Hippocampal formation (tissue), 2 donors: Measurements from ENCODE around the gene AMN1.
"Not testable (repeated sequence)": the region's sequence is repeated elsewhere in the genome, so short reads cannot be mapped to it uniquely, and the experiment has no call there.

ENCODE experiments used
- DNase-seq, 2 donors: peaks; one replicate each; lab custom pipeline; 2025; lab: John Stamatoyannopoulos, UW

The AMN1 gene

GRCh38 chr12:31685801-31686200 lies 43.0 kb downstream of the AMN1 start:
- no peak for DNase-seq

GRCh38 chr12:31682136-31682962 lies 46.5 kb downstream of the AMN1 start:
- no peak for DNase-seq

GRCh38 chr12:31672521-31672920 lies 56.3 kb downstream of the AMN1 start:
- DNase-seq, result no peak

DNA sequence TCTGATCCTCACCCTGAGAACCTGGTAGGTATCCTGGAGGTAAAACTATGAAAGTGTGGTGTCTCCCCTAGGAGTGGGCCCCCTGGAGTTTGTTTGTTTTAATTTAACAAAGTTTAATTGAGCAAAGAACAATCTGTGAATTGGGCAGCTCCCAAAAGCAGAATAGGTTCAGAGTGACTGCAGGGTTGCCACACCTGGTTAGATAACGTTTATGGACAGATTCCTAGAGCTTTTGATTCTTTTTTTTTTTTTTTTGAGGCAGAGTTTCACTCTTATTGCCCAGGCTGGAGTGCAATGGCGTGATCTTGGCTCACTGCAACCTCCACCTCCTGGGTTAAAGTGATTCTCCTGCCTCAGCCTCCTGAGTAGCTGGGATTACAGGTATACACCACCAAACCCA lies 59.2 kb downstream of the AMN1 start:
- not testable (repeated sequence) for DNase-seq

DNA sequence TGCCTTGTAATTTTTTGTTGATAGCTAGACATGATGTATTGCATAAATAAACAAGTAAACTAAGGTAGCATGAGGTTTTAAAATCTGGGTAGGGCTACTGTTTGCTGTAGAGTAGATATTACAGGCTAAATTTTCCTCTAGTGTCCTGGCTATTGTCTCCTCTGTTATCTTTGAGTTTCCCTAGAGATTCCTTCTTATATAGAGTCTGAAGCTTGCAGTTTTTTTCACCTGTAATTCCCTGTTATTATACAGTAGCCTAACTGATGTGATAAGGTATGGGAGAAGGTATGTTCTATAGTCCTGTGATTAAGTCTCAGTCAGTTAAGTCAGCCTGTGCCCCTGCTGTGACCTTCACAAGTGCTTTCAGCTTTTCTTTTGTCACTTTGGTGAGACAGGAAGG lies 59.8 kb downstream of the AMN1 start:
- no peak for DNase-seq

DNA sequence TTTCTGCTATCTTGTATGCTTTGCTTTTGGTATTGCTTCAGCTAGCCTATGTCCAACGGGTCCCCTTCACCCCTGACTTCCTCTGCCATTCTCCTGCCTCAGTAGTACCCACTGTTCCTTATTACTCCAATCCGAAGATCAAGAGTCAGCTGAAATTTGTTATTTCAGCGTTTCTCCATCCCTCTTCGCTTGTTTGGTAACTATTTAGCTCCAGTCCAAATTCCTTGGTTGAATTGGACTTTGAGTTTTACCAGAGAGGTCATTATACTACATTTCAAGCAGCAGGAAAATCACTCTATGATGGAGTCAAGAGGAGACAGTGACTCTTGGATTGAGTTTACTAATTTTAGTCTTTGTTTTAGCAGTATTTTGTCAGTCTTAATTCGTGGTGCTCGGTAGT lies 64.8 kb downstream of the AMN1 start:
- no peak for DNase-seq

DNA sequence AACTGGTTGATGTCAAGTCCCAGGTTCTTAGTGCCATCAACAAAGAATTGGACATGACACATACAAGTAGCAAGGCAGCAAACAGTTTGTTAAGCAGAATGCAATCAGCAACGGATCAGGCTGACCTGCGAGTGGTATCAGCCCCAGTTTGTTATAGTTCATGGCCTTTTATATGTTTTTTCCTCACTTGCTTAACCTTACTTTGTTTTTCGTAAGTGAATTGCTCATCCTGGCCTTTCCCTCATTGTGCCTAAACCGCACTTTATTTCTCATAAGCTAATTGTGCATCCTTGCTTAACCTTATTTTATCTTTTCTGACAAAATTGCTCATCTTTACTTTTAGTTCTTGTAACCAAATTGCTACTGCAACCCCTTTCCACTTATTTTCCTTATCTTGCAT lies 65.2 kb downstream of the AMN1 start:
- DNase-seq, result no peak

DNA sequence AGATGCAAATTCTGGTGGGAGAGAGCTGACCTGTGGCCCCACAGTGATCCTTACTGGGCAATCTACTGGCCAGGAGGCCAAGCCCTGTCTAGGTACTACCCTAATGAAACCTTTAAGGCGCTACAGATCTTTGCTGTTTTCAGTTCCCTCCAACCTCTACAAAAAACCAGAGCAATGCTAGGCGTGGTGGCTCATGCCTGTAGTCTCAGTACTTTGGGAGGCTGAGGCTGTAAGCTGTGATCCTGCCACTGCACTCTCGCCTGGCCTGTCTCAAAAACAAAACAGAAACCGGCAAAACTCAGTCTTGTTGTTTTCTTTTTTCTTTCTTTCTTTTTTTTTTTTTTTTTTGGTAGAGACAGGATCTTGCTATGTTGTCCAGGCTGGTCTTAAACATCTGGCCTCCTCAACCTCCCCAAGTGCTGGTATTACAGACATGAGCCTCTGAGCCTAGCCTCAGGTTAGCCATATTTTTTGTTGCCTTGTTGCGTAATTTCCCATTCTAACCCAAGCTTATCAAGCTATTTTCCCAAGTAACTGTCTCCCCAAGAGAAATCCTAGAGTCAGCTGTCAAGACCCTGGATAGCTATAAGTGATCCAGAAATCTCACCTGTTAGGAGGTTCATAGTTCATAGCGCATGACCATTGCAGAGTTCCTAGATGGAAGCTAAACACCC lies 66.5 kb downstream of the AMN1 start:
- no peak for DNase-seq

DNA sequence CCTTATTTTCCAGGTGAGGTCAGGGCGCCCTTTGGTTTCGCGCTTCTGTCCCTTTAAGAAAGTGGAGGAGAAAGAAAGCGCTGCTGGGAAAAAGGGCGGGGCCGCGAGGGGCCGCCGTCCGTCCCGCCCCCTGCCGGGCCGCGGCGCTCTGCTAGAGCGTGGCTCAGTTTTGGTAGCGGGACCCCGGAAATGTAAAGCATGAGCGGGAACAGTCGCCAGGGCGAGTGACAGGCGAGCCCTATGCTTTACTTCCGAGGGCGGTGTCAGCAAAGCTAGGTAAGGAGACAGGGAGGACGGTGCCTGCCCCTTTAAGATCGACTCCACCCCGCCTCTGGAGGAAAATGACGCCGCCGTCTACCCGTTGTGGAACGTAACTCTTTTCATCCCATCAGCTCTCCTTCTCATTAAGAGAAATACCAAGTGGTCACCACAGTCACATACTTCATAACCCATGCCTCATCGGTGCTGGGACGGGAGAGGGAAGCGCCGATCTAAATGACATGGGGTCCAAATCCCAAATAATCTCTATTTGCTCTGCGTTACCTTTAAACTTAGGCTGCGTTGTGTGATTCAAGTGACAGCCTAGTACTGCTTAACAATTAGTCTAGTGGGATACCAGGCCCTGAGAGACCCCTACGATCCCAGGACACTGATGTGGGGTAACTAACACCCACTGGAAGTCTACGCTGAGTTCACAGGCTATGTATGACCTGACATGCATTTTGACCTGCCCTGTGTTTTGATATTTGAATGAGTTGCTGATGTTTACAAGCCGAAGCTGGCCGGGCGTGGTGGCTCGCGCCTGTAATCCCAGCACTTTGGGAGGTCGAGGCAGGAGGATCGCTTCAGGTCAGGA lies 69.5 kb downstream of the AMN1 start, which contains the start of gene ETFBKMT:
Gene ETFBKMT (plus strand): TSS at position 602 of the 856 bp plus-strand sequence. CDS start 2,266 bp downstream, outside the sequence.
- DNase-seq, result peak; percentile 95 to 97

GRCh38 chr12:31658471-31659086 lies 70.2 kb downstream of the AMN1 start:
- no peak for DNase-seq

- no peak for DNase-seq
Measured at GRCh38 chr12:31655792-31656191, 73.0 kb downstream of the AMN1 start.

DNA sequence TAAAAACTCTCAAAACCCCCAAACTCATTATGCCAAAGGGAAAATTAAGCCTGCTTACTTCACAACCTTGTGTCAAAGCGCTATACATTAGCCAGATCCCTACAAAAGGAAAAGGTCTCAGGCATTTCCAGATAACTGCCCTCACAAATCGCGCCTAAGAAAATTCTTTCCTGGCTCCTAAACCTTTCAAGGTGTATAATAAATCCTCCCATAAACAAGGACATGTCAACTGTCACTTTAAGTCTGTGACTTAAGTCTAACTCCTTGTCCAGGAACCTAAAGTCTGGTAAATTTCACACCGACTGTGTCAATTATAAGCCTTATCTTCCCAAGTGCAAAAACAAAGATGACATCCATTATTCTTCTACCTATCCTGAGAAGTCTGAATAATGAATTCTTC lies 73.6 kb downstream of the AMN1 start:
- no peak for DNase-seq

- no peak for DNase-seq
Measured at GRCh38 chr12:31651893-31652521, 76.8 kb downstream of the AMN1 start.

- DNase-seq, result no peak
Measured at GRCh38 chr12:31650918-31651317, 77.9 kb downstream of the AMN1 start.

GRCh38 chr12:31647086-31647491 lies 81.7 kb downstream of the AMN1 start:
- no peak for DNase-seq

- DNase-seq, result no peak
Measured at GRCh38 chr12:31645924-31646323, 82.9 kb downstream of the AMN1 start.

- no peak for DNase-seq
Measured at GRCh38 chr12:31644536-31644935, 84.3 kb downstream of the AMN1 start.

DNA sequence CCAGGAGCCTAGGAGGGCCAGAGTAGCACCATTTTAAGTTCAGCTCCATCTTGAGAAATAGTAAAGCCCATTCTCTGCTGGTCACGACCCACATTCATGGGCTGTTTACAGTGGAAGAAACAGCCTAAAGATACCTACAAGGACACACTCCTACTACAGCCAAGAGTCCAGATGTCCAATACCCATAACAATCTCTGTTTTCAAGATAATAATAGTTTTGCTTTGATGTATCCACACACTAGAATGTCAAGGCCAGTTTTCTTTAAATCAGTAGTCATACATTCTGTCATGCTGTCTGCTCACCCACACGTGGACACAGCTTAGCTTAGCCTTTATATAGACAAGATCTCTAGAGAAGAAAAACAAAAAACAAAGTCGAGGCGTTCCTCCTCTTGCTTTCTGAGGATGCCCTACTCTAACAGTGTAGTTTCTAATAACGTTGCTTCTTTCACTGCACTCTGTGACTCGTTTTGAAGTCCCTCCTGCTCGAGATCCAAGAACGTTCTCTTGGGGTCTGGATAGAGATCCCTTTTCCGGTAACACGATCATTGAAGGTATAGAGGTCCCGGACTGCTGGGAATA lies 87.2 kb downstream of the AMN1 start:
- no peak for DNase-seq

DNA sequence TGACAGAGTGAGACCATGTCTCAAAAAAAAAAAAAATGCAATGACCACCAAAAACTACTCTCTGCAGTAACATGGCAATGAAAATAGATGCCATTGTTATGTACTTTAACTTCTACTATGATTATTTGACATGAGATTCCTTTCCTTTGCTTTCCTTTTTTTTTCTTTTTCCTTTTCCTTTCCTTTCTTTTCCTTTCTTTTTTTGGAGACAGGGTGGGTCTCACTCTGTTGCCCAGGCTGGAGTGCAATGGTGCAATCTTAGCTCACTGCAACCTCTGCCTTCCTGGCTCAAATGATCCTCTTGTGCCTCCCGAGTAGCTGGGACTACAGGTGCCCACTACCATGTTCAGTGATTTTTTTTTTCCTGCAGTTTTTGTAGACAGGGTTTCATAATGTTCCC lies 94.2 kb downstream of the AMN1 start:
- DNase-seq, result no peak

GRCh38 chr12:31633464-31633863 lies 95.4 kb downstream of the AMN1 start:
- DNase-seq, result no peak

- DNase-seq, result no peak
Measured at GRCh38 chr12:31631809-31632208, 97.0 kb downstream of the AMN1 start.
